Measurements from ENCODE around the gene CHCHD3.
"Not testable (repeated sequence)": the region's sequence is repeated elsewhere in the genome, so short reads cannot be mapped to it uniquely, and the experiment has no call there.

The CHCHD3 gene

DNA sequence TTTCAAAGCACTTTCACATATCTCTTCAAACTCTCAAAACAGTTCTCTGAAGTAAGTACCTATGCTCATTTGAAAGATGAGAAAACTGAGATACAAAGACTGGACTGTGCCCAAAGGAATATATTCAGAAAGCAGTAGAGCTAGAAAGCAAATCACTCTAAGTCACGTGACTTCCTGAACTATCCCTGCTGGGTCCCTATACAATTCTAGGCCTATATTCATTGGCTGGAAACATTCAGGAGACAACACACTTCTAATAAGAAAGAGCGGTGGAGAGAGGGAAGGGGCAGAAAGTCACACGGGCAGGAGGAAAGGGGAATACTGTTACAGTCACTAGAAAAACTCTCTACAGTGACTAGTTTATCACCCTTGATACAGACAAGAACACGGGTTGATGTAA is 140.0 kb downstream of the CHCHD3 start:
- H3K9me3 Mint-ChIP-seq: no peaks in the 10 kb centered on the region
- no peak for ATAC-seq
- H3K27ac Mint-ChIP-seq: no peak overlapping the region

DNA sequence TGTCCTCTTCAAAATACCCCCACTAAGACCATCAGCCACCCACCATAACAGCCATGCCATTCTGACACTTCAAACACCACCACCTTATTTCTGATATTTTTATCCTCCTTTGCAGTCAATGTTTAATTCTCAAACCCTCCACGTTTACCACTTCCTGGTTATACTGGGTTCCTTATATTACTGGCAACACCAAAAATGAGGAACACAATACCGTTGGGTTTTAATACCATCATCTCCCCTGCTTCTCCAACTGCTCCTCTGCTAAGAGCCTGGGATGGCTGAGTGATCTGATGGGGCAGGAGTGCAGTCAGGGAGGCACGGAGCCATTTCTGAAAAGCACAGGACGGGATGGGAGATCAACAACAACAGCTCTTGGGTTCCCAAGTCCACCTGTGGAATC is 140.5 kb downstream of the CHCHD3 start:
- Mint-ChIP-seq H3K9me3 (no peaks in the 10 kb centered on the region), H3K36me3 (peaks cover 29% of the 10 kb centered on the region), H3K27ac (peak overlapping the region; percentile 28), H3K4me3 (no peak overlapping the region), H3K27me3 (no peaks in the 10 kb centered on the region), H3K4me1 (peaks cover 14% of the 10 kb centered on the region)
- ATAC-seq: no peak

More for the DNA sequence above, 140.0 kb downstream of the CHCHD3 start:
- Mint-ChIP-seq H3K27me3 (no peaks in the 10 kb centered on the region), H3K4me1 (peaks cover 14% of the 10 kb centered on the region), H3K36me3 (peaks cover 29% of the 10 kb centered on the region), H3K4me3 (no peak overlapping the region)

DNA sequence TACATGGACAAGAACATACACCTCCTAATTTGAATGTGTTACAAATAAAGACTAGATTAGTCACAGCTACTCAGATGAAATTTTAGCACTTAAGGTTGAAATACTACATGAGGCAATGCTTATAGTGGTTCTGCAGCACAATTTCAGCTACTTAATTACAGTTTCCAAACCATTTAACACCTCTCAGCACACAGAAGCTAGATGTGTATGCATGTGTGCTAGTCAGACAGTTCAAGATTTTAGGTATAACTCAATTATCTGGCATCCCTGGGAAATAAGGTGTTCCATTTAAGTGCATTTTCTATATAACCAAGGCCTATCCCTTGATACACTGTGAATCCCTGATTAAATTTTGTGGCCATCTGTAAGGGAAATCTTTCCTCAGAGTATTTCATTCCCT is 141.8 kb downstream of the CHCHD3 start:
- H3K9me3 Mint-ChIP-seq: peaks cover 2% of the 10 kb centered on the region
- H3K27me3 Mint-ChIP-seq: no peaks in the 10 kb centered on the region
- no peak overlapping the region for H3K27ac Mint-ChIP-seq
- ATAC-seq: no peak
- H3K4me3 Mint-ChIP-seq: no peak overlapping the region
- peaks cover 14% of the 10 kb centered on the region for H3K4me1 Mint-ChIP-seq
- peaks cover 41% of the 10 kb centered on the region for H3K36me3 Mint-ChIP-seq

GRCh38 chr7:132939495-132939894 is 142.4 kb downstream of the CHCHD3 start:
- Mint-ChIP-seq H3K4me3 (no peak overlapping the region), H3K9me3 (peaks cover 2% of the 10 kb centered on the region), H3K27ac (no peak overlapping the region), H3K27me3 (no peaks in the 10 kb centered on the region), H3K4me1 (peaks cover 19% of the 10 kb centered on the region), H3K36me3 (peaks cover 41% of the 10 kb centered on the region)
- ATAC-seq: no peak

DNA sequence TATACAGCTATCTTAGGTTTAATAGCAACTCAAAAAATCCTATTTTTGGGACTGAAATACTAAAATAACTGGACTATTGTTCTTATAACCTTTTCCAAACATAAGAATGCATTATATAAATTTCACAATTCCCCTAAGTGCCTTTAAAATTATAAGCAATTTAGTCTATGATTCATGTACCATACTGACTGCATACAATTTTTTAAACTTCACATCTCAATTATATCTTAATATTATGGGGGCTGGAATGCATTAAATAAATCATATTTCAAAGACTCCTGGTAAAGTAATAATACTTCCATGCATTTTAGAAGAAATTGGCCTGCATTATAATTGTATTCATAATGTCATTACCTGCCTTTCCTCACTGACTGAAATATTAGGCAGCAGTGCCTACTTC is 144.6 kb downstream of the CHCHD3 start:
- H3K27ac Mint-ChIP-seq: no peak overlapping the region
- H3K4me3 Mint-ChIP-seq: no peak overlapping the region
- H3K27me3 Mint-ChIP-seq: no peaks in the 10 kb centered on the region
- peaks cover 2% of the 10 kb centered on the region for H3K9me3 Mint-ChIP-seq
- peaks cover 31% of the 10 kb centered on the region for H3K4me1 Mint-ChIP-seq
- no peak for ATAC-seq
- H3K36me3 Mint-ChIP-seq: peaks cover 47% of the 10 kb centered on the region

- Mint-ChIP-seq H3K36me3 (peaks cover 34% of the 10 kb centered on the region), H3K27ac (no peak overlapping the region), H3K4me1 (peaks cover 20% of the 10 kb centered on the region), H3K4me3 (no peak overlapping the region), H3K27me3 (no peaks in the 10 kb centered on the region), H3K9me3 (peaks cover 2% of the 10 kb centered on the region)
- ATAC-seq: no peak
Observed at GRCh38 chr7:132935608-132936007, 146.3 kb downstream of the CHCHD3 start.

GRCh38 chr7:132934017-132934416 is 147.9 kb downstream of the CHCHD3 start:
- Mint-ChIP-seq H3K27me3 (no peaks in the 10 kb centered on the region), H3K27ac (no peak overlapping the region), H3K36me3 (peaks cover 46% of the 10 kb centered on the region), H3K4me3 (no peak overlapping the region), H3K4me1 (peaks cover 20% of the 10 kb centered on the region), H3K9me3 (peaks cover 2% of the 10 kb centered on the region)
- ATAC-seq: no peak

DNA sequence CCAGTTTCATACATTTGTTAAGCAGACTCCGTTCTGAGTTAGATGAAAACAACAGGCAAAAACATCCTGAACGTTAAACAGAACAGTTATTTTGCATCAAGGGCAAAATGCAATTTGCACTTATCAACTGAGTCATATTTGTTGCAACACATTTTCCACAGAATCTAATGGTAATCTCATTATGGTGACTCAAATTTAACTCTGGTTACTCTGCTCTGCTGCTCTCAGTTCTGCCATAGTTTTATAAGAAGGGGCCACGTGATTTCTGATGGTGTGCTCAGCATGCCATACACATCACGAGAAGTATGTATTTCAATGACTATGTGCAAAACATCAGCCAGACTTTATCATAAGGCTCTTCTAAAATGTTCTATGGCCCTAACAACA is 148.8 kb downstream of the CHCHD3 start:
- no peak for ATAC-seq
- peak overlapping the region; percentile 42 for H3K27ac Mint-ChIP-seq
- no peak overlapping the region for H3K4me3 Mint-ChIP-seq
- H3K9me3 Mint-ChIP-seq: peaks cover 2% of the 10 kb centered on the region
- peaks cover 20% of the 10 kb centered on the region for H3K4me1 Mint-ChIP-seq
- no peaks in the 10 kb centered on the region for H3K27me3 Mint-ChIP-seq
- H3K36me3 Mint-ChIP-seq: peaks cover 47% of the 10 kb centered on the region

DNA sequence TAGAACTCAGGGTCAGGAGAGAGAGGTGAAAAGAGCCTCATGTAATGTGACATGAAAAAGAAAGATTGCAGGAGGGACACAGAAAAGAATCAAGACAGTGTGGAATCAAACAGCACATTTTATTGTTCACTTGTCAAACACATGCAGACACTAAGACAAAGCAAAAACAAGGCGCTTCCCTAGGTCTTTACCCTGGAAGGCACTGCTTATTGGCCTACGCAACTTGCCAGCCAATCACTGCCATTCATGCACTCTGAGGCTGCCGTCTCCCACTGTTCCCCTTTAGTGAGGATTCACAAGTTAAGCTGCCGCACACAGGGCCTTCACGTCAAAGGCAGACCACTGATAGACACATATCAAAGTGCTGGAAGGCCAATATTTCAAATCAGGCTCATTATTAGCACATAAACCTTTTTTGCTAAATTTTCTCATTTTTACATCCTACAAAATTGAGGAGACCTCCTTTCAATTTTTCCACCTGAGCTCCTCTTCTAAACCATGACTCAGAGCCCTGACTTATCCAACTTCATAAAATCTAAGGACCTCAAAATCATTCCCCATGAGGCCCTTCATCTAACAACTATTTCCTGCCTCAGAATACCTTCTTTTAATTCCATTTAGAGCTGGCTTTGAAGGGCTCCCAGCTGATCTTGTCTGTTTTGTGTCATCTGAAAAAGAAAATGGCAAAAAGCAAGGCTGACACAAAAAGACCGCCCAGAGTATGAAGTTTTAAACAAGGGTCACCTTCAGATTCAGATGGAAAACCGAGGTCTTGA is 149.4 kb downstream of the CHCHD3 start:
- no peak for ATAC-seq
- no peak overlapping the region for H3K4me3 Mint-ChIP-seq
- H3K27me3 Mint-ChIP-seq: no peaks in the 10 kb centered on the region
- peaks cover 51% of the 10 kb centered on the region for H3K36me3 Mint-ChIP-seq
- peaks cover 2% of the 10 kb centered on the region for H3K9me3 Mint-ChIP-seq
- peak overlapping the region; percentile 42 for H3K27ac Mint-ChIP-seq
- peaks cover 20% of the 10 kb centered on the region for H3K4me1 Mint-ChIP-seq

- Mint-ChIP-seq H3K27me3 (no peaks in the 10 kb centered on the region), H3K4me3 (no peak overlapping the region), H3K9me3 (no peaks in the 10 kb centered on the region), H3K36me3 (peaks cover 52% of the 10 kb centered on the region), H3K27ac (no peak overlapping the region), H3K4me1 (peaks cover 20% of the 10 kb centered on the region)
- no peak for ATAC-seq
Observed at GRCh38 chr7:132930881-132931280, 151.0 kb downstream of the CHCHD3 start.

- H3K4me1 Mint-ChIP-seq: peaks cover 20% of the 10 kb centered on the region
- H3K4me3 Mint-ChIP-seq, H3K27ac Mint-ChIP-seq, ATAC-seq, H3K9me3 Mint-ChIP-seq, H3K27me3 Mint-ChIP-seq: not testable (repeated sequence)
- H3K36me3 Mint-ChIP-seq: peaks cover 53% of the 10 kb centered on the region
Observed at GRCh38 chr7:132929944-132930343, 151.9 kb downstream of the CHCHD3 start.

DNA sequence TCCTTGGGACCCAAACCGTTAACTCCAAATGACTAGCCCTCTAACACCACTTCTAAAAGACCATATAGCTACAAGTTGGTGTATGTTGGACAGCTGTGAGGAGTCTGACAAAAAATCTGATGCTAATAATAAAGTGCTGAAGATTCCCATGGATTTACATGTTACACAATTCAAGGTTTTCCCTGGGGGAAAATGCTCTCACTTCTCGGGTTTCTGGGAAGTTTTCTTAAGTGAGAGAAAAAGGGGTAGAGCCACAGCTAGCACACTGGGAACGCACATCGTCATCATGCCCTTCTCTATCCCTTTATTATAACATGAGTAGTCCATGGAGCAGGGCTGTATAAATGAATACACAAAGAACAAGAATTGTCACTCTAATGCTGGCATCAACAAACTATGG is 162.1 kb downstream of the CHCHD3 start:
- H3K4me3 Mint-ChIP-seq: no peak overlapping the region
- H3K27ac Mint-ChIP-seq: no peak overlapping the region
- peaks cover 43% of the 10 kb centered on the region for H3K36me3 Mint-ChIP-seq
- no peaks in the 10 kb centered on the region for H3K4me1 Mint-ChIP-seq
- H3K27me3 Mint-ChIP-seq: no peaks in the 10 kb centered on the region
- ATAC-seq: no peak
- H3K9me3 Mint-ChIP-seq: no peaks in the 10 kb centered on the region

DNA sequence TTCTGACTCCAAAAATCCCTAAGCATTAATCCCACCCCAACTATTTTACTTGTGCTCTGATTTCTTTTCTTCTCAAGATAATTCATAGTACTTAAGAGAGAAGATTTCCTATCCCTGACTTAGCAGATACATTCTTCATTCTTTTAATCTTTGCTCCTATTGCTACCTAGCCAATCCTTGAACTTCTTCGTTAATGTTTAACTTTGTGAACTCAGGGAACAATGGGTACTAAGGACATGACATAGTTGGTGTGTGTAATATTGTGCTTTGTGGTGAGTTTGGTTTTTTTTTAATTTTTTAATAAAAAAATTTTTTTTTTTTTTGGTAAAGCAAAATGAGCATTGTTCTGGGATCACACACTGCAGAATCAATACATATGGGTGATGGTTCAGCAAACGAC is 166.2 kb downstream of the CHCHD3 start:
- no peak overlapping the region for H3K4me3 Mint-ChIP-seq

GRCh38 chr7:132910657-132911056 is 171.2 kb downstream of the CHCHD3 start:
- no peak for ATAC-seq
- Mint-ChIP-seq H3K27me3 (no peaks in the 10 kb centered on the region), H3K9me3 (no peaks in the 10 kb centered on the region), H3K27ac (no peak overlapping the region), H3K4me1 (peaks cover 6% of the 10 kb centered on the region), H3K4me3 (no peak overlapping the region), H3K36me3 (peaks cover 69% of the 10 kb centered on the region)

More for the DNA sequence above, 166.2 kb downstream of the CHCHD3 start:
- H3K27ac Mint-ChIP-seq: no peak overlapping the region
- no peak for ATAC-seq
- no peaks in the 10 kb centered on the region for H3K27me3 Mint-ChIP-seq
- H3K9me3 Mint-ChIP-seq: no peaks in the 10 kb centered on the region
- peaks cover 52% of the 10 kb centered on the region for H3K36me3 Mint-ChIP-seq
- no peaks in the 10 kb centered on the region for H3K4me1 Mint-ChIP-seq

DNA sequence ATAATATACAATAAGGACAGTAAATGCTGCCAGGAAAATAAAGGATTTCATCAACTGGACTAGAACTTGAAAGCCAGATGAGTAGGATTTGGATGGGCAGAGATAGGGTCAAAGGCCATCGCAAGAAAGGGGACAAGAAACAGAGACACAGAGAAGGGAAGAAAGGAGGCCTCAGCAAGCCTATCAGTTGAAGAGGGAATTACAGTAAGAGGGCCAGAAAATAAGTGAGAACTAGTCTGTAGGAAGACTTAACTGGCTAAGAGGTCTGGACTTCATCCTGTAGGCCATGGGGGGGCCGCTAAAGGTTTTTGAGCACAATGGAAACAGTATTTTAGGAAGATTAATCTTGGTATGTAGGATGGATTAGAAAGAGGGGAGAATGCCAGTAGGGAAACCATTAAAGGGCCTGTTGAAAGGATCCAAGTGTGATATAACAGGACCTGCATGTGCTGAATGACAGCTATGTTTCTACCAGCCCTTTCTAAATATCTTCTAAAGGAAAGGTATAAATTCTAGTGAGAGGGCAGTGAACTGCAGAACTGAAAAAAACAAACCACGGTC is 174.4 kb downstream of the CHCHD3 start:
- H3K27me3 Mint-ChIP-seq: no peaks in the 10 kb centered on the region
- no peak for ATAC-seq
- H3K9me3 Mint-ChIP-seq: no peaks in the 10 kb centered on the region
- H3K27ac Mint-ChIP-seq: no peak overlapping the region
- peaks cover 6% of the 10 kb centered on the region for H3K4me1 Mint-ChIP-seq
- H3K4me3 Mint-ChIP-seq: no peak overlapping the region
- peaks cover 76% of the 10 kb centered on the region for H3K36me3 Mint-ChIP-seq

DNA sequence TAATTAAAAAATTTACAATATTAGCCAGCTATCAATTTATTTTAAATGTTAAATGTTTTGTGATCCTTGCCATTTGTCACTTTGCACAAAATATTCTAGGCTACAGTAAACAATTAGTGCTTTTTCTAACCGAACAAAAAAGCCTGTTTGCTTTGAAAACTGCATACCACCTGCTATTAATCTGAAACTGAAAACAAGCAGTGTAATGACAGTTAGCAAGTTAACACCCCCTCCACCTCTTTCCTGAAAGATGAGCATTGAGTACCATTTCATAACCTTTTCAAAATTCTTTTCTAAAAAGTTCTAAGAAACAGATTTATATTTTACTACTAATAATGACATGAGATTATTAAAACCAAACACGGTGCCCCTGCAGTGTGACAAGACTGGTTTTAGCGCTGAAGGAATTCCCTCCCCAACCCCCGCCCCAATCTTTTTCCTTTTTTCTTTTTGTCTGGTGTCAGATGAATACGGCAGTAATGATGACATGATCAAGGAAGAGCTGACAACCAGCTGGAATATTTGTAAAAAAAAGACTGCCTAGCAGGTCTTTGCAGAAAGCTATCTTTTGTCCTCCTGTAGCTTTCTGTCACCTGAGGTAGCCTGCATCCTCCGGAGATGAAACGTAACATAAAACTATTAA is 175.6 kb downstream of the CHCHD3 start:
- no peaks in the 10 kb centered on the region for H3K27me3 Mint-ChIP-seq
- H3K4me1 Mint-ChIP-seq: peaks cover 6% of the 10 kb centered on the region
- no peak for ATAC-seq
- H3K9me3 Mint-ChIP-seq: no peaks in the 10 kb centered on the region
- H3K36me3 Mint-ChIP-seq: peaks cover 74% of the 10 kb centered on the region
- H3K4me3 Mint-ChIP-seq: no peak overlapping the region
- H3K27ac Mint-ChIP-seq: no peak overlapping the region

All from stimulated activated memory B cell treated with anti-CD40 and anti-IgM and Interleukin-4, amounts not matched to agents 10 μg/mL and 1 μg/mL and 100 μg/mL, for 72 hours (primary cell).